ENCODE data around the gene NCKAP5L.

GRCh38 chr12:49825971-49826421 is 2.2 kb downstream of the NCKAP5L start:
- TF ChIP-seq IRF1 (CRISPR knock-in tag; IDR thresholded peaks at IDR 0.05; ENCODE audit: borderline replicate concordance) (no peak), MED1 (CRISPR knock-in tag; IDR thresholded peaks at IDR 0.05; ENCODE audit: borderline replicate concordance) (no peak)

All from K562 (cell line).